Coronary artery (tissue), 2 donors: ENCODE results near the gene SLIT1.

Source experiments
- DNase-seq: peaks from one replicate; pipeline ENCODE4 v3.0.0-alpha.2; 2017; ENCODE audit warnings: low spot score
- H3K27ac ChIP-seq, 2 donors: fragments of 200-600 bp; sonication (generic); one replicate each; pipeline ENCODE4 v1.5.1; 2016 to 2019
- H3K4me3 ChIP-seq: fragments of 200-600 bp; sonication (generic); 2 replicates; pipeline ENCODE4 v1.5.1; 2016; ENCODE audit warnings: mild to moderate bottlenecking, moderate library complexity
- TF ChIP-seq, protein P1 (sequence below): fragments of 200-600 bp; sonication (generic); IDR thresholded peaks from one replicate; pipeline ENCODE4 v1.5.1; 2019; ENCODE audit warnings: antibody characterized with exemption

SLIT1 gene

DNA sequence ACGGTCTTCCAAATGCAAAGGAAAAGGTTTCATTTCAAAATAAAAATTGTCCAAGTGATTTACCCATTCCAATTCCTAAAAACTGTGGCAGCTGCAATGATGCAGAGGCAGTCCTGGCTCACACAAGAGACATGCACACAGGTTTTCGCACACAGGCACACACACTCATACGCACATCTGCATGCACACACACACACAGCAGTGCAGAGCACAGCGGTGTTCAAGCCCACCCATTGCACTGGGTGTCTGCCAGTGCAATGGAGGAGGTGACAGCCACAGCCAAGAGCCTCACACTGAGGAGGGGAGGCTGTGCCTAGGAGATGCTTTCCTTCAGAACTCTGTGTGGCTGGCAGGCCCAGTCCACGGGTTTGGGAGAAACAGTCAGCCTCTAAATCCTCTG lies 123.7 kb downstream of the SLIT1 start:
- no peak overlapping the region for H3K27ac ChIP-seq
- H3K4me3 ChIP-seq = no peak overlapping the region
- TF ChIP-seq, protein P1, sequence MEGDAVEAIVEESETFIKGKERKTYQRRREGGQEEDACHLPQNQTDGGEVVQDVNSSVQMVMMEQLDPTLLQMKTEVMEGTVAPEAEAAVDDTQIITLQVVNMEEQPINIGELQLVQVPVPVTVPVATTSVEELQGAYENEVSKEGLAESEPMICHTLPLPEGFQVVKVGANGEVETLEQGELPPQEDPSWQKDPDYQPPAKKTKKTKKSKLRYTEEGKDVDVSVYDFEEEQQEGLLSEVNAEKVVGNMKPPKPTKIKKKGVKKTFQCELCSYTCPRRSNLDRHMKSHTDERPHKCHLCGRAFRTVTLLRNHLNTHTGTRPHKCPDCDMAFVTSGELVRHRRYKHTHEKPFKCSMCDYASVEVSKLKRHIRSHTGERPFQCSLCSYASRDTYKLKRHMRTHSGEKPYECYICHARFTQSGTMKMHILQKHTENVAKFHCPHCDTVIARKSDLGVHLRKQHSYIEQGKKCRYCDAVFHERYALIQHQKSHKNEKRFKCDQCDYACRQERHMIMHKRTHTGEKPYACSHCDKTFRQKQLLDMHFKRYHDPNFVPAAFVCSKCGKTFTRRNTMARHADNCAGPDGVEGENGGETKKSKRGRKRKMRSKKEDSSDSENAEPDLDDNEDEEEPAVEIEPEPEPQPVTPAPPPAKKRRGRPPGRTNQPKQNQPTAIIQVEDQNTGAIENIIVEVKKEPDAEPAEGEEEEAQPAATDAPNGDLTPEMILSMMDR = no peak
- DNase-seq = no peak

DNA sequence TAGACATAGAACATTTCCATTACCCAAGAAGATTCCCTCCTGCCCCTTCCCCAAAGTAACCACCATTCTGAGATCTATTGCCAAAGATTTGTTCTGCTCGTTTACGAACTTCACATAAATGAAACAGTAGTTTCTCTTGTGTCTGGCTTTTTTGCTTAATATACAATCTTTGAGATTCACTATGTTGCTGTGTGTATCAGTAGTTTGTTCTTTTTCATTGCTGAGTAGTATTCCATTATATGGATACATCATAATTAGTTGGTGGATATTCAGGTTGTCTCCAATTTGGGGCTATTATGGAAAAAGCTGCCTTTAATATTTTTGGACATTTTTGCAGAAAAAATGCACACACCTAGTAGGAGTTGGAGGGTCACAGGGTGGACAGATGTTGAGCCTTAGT lies 124.3 kb downstream of the SLIT1 start:
- TF ChIP-seq, protein P1 = no peak
- no peak overlapping the region for H3K4me3 ChIP-seq
- DNase-seq = no peak
- H3K27ac ChIP-seq = no peak overlapping the region

DNA sequence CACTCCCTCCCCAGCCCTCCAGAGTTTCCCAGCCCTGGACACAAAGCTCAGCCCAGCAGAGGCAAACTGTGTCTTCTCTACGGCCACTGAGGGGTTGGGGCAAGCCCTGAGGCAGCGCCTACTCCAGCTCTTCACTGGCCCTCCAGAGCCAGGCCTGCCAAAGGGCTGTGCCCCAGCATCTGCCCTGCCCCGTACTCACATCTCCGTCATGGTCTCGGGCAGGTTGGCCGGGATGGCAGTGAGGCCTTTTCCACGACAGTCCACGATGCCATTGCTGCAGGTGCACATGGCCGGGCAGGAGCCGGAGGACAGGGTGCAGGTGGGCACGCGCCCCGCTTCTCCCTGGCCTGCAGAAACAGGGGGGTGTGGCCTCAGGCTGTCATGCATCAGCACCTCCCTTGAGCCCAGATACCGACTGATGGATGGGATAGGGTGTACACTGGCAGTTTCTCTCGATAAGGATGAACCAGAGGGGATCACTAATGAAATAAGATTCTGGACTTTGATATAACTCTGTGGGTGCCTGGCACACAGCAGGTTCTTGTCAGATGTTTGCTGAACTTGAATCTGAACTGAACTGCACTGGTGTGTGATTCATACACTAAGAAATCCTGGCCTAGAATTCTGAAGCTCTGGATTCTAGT lies 125.2 kb downstream of the SLIT1 start:
- DNase-seq = no peak
- Histone ChIP-seq H3K27ac (no peak overlapping the region), H3K4me3 (no peak overlapping the region)
- TF ChIP-seq, protein P1 = no peak

DNA sequence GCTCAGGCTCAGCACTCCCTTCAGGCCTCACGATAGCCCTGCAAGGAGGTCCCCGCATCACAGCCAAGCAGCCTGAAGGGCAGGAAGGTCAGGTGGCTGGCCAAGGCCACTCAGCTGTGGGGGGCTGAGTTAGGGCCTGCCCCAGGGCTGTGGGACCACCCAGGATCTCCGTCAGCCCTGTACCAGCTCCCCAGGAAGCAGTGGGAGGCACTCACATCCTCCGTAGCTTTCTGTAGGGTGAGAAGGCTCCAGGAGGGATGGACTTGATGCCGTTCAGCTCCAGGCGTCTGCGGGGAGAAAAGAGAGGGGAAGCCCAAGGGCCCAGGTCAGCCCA lies 125.9 kb downstream of the SLIT1 start:
- Histone ChIP-seq H3K4me3 (no peak overlapping the region), H3K27ac (no peak overlapping the region)
- TF ChIP-seq, protein P1 = no peak
- DNase-seq = no peak

DNA sequence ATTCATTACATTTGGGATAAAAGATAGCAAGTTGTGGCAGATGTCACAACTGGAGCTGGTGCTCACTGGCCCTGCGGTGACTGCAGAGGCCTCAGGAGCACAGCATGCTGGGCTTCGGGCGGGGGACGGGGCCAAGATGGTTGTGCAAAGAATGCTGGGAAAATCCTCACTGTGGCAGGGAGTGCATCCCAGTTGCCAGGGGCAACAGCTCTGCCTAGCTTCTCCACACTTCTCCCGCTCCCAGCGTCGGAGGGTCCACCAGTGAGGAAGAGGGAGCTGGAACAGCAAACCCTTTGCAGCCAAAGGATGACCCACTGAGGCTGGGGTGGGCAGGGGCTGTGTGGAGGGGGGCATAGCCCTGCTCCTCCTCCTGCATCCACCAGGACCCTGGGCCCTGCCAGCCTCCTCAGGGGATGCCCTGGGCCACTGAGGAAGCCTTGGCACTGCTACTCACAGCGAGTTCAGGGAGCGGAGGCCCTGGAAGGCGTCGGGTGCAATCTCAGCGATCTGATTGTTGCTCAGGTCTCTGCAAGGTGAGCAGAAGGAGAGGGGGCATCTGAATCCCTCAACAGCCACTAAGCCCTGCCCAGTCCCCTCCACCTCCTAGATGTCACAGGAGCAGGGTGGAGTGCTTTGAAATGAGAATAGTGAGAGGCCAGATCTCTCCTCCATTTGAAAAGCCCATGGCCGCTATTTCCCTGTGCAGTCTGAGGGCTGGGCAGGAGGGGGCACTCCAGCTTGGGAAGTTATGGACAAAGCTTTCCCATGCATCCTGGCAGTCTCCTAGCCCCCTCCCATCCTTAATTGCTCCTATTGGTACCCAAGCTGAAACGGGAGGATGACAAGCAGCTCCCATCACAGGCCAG lies 126.5 kb downstream of the SLIT1 start:
- no peak for DNase-seq
- Histone ChIP-seq H3K27ac (no peak overlapping the region), H3K4me3 (no peak overlapping the region)
- TF ChIP-seq, protein P1 = no peak

DNA sequence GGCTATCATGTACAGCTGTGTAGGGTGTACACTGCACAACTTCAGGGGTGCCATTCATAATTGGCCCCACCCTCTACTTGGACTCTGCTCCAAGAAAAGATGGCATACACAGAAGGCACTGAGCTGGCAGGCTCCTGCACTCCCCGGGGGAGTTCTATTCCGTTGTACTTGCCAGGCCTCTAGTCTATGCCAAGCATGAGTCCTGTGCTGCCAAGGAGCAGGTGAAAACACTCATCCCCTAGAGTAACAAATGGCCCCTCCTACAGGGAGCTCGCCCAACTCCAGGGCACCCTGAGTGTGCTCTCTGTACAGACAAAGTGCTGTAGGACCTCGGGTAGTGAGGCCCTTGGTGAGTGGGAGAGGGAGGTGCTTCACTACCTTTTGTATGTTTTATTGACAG lies 127.2 kb downstream of the SLIT1 start:
- no peak for DNase-seq
- TF ChIP-seq, protein P1 = no peak
- no peak overlapping the region for H3K27ac ChIP-seq

More for the DNA sequence above, 127.2 kb downstream of the SLIT1 start:
- H3K4me3 ChIP-seq = no peak overlapping the region
